DOHH2 (cell line): ENCODE data around the gene ASL.

ENCODE experiments used
- H3F3A ChIP-seq: fragments of 200-600 bp; sonication (generic), shearing (Covaris generic); 2 replicates; pipeline ENCODE4 v1.6.0; 2016; ENCODE audit warnings: antibody characterized with exemption, mild to moderate bottlenecking; ENCODE audit not compliant: control insufficient read depth, insufficient read depth
- H3K27ac ChIP-seq: fragments of 200-600 bp; sonication (generic); 2 replicates; pipeline ENCODE4 v1.5.1; 2014; ENCODE audit warnings: low read depth, mild to moderate bottlenecking, low read length, moderate library complexity
- H3K27me3 ChIP-seq: fragments of 200-600 bp; sonication (generic); 2 replicates; pipeline ENCODE4 v1.6.1; 2014; ENCODE audit warnings: mild to moderate bottlenecking, low read length, mixed read lengths; ENCODE audit not compliant: control insufficient read depth
- H3K36me3 ChIP-seq: fragments of 200-600 bp; sonication (generic); 2 replicates; pipeline ENCODE4 v1.6.1; 2014; ENCODE audit warnings: mild to moderate bottlenecking, low read length, moderate library complexity, mixed read lengths; ENCODE audit not compliant: control insufficient read depth
- H3K4me1 ChIP-seq: fragments of 200-600 bp; sonication (generic); 2 replicates; pipeline ENCODE4 v1.6.1; 2014; ENCODE audit warnings: mild to moderate bottlenecking, low read length, mixed read lengths; ENCODE audit not compliant: control insufficient read depth
- H3K4me2 ChIP-seq: fragments of 200-600 bp; sonication (generic); 2 replicates; pipeline ENCODE4 v1.6.0; 2014; ENCODE audit warnings: mild to moderate bottlenecking, low read length, moderate library complexity
- H3K4me3 ChIP-seq: fragments of 200-600 bp; sonication (generic); 2 replicates; pipeline ENCODE4 v1.5.1; 2014; ENCODE audit warnings: mild to moderate bottlenecking, low read length, mixed read lengths
- H3K79me2 ChIP-seq: fragments of 200-600 bp; sonication (generic); 2 replicates; pipeline ENCODE4 v1.6.1; 2014; ENCODE audit warnings: mild to moderate bottlenecking, low read length, mixed read lengths; ENCODE audit not compliant: control insufficient read depth
- H3K9me2 ChIP-seq: fragments of 200-600 bp; sonication (generic); replicated peaks from 2 replicates; pipeline ENCODE4 v1.6.1; 2014; ENCODE audit warnings: mild to moderate bottlenecking, low read length, mixed read lengths; ENCODE audit not compliant: control insufficient read depth
- H3K9me3 ChIP-seq: fragments of 200-600 bp; sonication (generic); 2 replicates; pipeline ENCODE4 v1.6.1; 2014; ENCODE audit warnings: antibody characterized with exemption, low read length, mixed read lengths; ENCODE audit not compliant: control insufficient read depth, insufficient read depth
- H4K20me1 ChIP-seq: fragments of 200-600 bp; sonication (generic); 2 replicates; pipeline ENCODE4 v1.6.0; 2014; ENCODE audit warnings: low read depth, mild to moderate bottlenecking, antibody characterized with exemption, low read length, moderate library complexity; ENCODE audit not compliant: control insufficient read depth, insufficient read depth
- CTCF ChIP-seq: fragments of 200-600 bp; sonication (generic); IDR thresholded peaks from one replicate; pipeline ENCODE4 v1.5.1; 2014; ENCODE audit warnings: antibody characterized with exemption, mild to moderate bottlenecking, low read depth, low read length; ENCODE audit not compliant: poor library complexity, severe bottlenecking
- EZH2phosphoT487 ChIP-seq: fragments of 200-600 bp; sonication (generic); IDR thresholded peaks from 2 replicates; pipeline ENCODE4 v1.6.1; 2017; ENCODE audit warnings: borderline replicate concordance, mild to moderate bottlenecking, antibody characterized with exemption, low read length, moderate library complexity, mixed read lengths

Gene ASL

GRCh38 chr7:66140924-66141323 is 65.3 kb downstream of the ASL start:
- Histone ChIP-seq H3K27me3 (no peaks in the 10 kb centered on the region), H4K20me1 (0 out of 2 replicates have a peak, but pooled peaks cover 4% of the 10 kb centered on the region), H3K4me1 (no peaks in the 10 kb centered on the region), H3K4me3 (no peak overlapping the region), H3K9me2 (no peaks in the 10 kb centered on the region), H3K4me2 (no peak overlapping the region), H3F3A (no peaks in the 10 kb centered on the region), H3K36me3 (peaks cover 84% of the 10 kb centered on the region), H3K79me2 (peaks cover 25% of the 10 kb centered on the region), H3K27ac (no peak overlapping the region), H3K9me3 (no peaks in the 10 kb centered on the region)
- TF ChIP-seq CTCF (no peak), EZH2phosphoT487 (no peak)

- H3K79me2 ChIP-seq: peaks cover 21% of the 10 kb centered on the region
- H3K4me3 ChIP-seq: no peak overlapping the region
- no peaks in the 10 kb centered on the region for H3K27me3 ChIP-seq
- no peaks in the 10 kb centered on the region for H3K4me1 ChIP-seq
- no peak overlapping the region for H3K27ac ChIP-seq
- H3K9me3 ChIP-seq: no peaks in the 10 kb centered on the region
- H4K20me1 ChIP-seq: 0 out of 2 replicates have a peak, but pooled peaks cover 4% of the 10 kb centered on the region
- peaks cover 86% of the 10 kb centered on the region for H3K36me3 ChIP-seq
- TF ChIP-seq CTCF (no peak), EZH2phosphoT487 (no peak)
- H3K9me2 ChIP-seq: no peaks in the 10 kb centered on the region
- no peaks in the 10 kb centered on the region for H3F3A ChIP-seq
- no peak overlapping the region for H3K4me2 ChIP-seq
Measured at GRCh38 chr7:66142334-66142733, 66.7 kb downstream of the ASL start.

- Histone ChIP-seq H3K36me3 (peaks cover 86% of the 10 kb centered on the region), H3F3A (no peaks in the 10 kb centered on the region), H3K4me3 (no peak overlapping the region), H3K9me3 (no peaks in the 10 kb centered on the region), H3K27me3 (no peaks in the 10 kb centered on the region), H4K20me1 (0 out of 2 replicates have a peak, but pooled peaks cover 4% of the 10 kb centered on the region), H3K9me2 (no peaks in the 10 kb centered on the region), H3K4me2 (no peak overlapping the region), H3K79me2 (peaks cover 18% of the 10 kb centered on the region), H3K4me1 (no peaks in the 10 kb centered on the region), H3K27ac (no peak overlapping the region)
- no peak for TF ChIP-seq CTCF
- TF ChIP-seq EZH2phosphoT487: no peak
Measured at GRCh38 chr7:66142996-66143395, 67.4 kb downstream of the ASL start.
